ENCODE results near the gene GUCY2F.

GUCY2F gene

DNA sequence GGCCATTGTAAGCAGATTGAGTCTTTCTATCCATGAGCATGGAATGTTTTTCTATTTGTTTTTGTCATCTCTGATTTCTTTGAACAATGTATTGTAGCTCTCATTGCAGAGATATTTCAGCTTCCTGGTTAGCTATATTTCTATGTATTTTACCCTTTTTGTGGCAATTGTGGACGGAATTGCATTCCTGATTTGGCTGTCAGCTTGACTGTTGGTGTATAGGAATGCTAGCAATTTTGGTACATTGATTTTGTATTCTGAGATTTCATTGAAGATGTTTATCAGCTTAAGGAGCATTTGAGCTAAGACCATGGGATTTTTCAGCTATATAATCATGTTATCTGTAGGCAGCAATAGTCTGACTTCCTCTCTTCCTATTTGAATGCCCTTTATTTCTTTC lies 154.6 kb downstream of the GUCY2F start:
- H3K4me3 ChIP-seq (replicated peaks; ENCODE audit: low read depth, low read length), result no peak overlapping the region
- TF ChIP-seq, protein P1, sequence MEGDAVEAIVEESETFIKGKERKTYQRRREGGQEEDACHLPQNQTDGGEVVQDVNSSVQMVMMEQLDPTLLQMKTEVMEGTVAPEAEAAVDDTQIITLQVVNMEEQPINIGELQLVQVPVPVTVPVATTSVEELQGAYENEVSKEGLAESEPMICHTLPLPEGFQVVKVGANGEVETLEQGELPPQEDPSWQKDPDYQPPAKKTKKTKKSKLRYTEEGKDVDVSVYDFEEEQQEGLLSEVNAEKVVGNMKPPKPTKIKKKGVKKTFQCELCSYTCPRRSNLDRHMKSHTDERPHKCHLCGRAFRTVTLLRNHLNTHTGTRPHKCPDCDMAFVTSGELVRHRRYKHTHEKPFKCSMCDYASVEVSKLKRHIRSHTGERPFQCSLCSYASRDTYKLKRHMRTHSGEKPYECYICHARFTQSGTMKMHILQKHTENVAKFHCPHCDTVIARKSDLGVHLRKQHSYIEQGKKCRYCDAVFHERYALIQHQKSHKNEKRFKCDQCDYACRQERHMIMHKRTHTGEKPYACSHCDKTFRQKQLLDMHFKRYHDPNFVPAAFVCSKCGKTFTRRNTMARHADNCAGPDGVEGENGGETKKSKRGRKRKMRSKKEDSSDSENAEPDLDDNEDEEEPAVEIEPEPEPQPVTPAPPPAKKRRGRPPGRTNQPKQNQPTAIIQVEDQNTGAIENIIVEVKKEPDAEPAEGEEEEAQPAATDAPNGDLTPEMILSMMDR (IDR thresholded peaks at IDR 0.05; ENCODE audit: low read depth, low read length, missing control alignments), result no peak
- no peak for DNase-seq (ENCODE audit: extremely low read depth, low read depth)

Data from HFF-Myc (cell line).